BJ (cell line): ENCODE measurements around the gene CHRM1. TPM values are rescaled to one million over a fixed set of nuclear protein-coding genes. Genes with fewer than 3 reads are reported as not detected.
A peak's percentile ranks its signal among the peaks of the same experiment; 100 is the strongest.

Experiments
- CTCF ChIA-PET: fragments of 350-600 bp; formaldehyde crosslinking; extraction: SDS; loops from one replicate; lab custom pipeline; 2021; ENCODE audit warnings: antibody characterized with exemption, inconsistent platforms; lab: Yijun Ruan, JAX
- POLR2A ChIA-PET: fragments of 300-600 bp; sonication (Branson Sonifier 250); formaldehyde crosslinking; extraction: SDS; loops from one replicate; lab custom pipeline; 2021; ENCODE audit warnings: antibody characterized with exemption; lab: Charles Lee
- DNase-seq: peaks from one replicate; pipeline ENCODE4 v3.0.0-alpha.2; 2011; ENCODE audit warnings: low read depth
- H3K27me3 ChIP-seq: 2 replicates; pipeline ENCODE4 v1.6.0; 2011; ENCODE audit warnings: low read length; ENCODE audit not compliant: control insufficient read depth, insufficient read depth
- H3K36me3 ChIP-seq: 2 replicates; pipeline ENCODE4 v1.5.1; 2011; ENCODE audit warnings: low read length; ENCODE audit not compliant: control insufficient read depth, insufficient read depth
- H3K4me3 ChIP-seq: 2 replicates; pipeline ENCODE4 v1.5.1; 2011; ENCODE audit warnings: low read depth, mild to moderate bottlenecking, control low read depth, low read length
- polyA plus RNA-seq: library from polyadenylated mRNA; depleted of rRNA; stranded (reverse); fragments of >200 nt; gene quantifications from 2 replicates; pipeline ENCODE4 v1.2.3, GENCODE V29; 2011
- TF ChIP-seq, protein P1 (sequence below): IDR thresholded peaks from 2 replicates; pipeline ENCODE4 v1.5.1; 2011; ENCODE audit warnings: low read depth, mild to moderate bottlenecking, control low read depth, inconsistent platforms, low read length, moderate library complexity; ENCODE audit not compliant: insufficient read depth

CHRM1 gene
- polyA plus RNA-seq, 1 experiment = not detected

DNA sequence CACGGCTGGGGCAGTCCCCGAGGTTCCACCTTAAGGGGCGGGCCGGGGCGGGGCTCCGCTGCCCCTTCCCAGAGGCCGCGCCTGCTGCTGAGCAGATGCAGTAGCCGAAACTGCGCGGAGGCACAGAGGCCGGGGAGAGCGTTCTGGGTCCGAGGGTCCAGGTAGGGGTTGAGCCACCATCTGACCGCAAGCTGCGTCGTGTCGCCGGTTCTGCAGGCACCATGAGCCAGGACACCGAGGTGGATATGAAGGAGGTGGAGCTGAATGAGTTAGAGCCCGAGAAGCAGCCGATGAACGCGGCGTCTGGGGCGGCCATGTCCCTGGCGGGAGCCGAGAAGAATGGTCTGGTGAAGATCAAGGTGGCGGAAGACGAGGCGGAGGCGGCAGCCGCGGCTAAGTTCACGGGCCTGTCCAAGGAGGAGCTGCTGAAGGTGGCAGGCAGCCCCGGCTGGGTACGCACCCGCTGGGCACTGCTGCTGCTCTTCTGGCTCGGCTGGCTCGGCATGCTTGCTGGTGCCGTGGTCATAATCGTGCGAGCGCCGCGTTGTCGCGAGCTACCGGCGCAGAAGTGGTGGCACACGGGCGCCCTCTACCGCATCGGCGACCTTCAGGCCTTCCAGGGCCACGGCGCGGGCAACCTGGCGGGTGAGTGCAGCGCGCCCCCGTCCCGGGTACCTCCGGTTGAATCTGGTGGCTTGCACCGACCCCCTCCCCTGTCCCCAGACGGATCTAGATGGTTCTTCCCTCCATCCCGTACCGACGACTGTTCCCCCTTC lies 40.2 kb downstream of the CHRM1 start, which contains the start of gene SLC3A2:
Gene SLC3A2 (plus strand): TSS at position 94 of the 776 bp plus-strand sequence. CDS start 128 bp downstream, at position 222.
- TF ChIP-seq, protein P1, sequence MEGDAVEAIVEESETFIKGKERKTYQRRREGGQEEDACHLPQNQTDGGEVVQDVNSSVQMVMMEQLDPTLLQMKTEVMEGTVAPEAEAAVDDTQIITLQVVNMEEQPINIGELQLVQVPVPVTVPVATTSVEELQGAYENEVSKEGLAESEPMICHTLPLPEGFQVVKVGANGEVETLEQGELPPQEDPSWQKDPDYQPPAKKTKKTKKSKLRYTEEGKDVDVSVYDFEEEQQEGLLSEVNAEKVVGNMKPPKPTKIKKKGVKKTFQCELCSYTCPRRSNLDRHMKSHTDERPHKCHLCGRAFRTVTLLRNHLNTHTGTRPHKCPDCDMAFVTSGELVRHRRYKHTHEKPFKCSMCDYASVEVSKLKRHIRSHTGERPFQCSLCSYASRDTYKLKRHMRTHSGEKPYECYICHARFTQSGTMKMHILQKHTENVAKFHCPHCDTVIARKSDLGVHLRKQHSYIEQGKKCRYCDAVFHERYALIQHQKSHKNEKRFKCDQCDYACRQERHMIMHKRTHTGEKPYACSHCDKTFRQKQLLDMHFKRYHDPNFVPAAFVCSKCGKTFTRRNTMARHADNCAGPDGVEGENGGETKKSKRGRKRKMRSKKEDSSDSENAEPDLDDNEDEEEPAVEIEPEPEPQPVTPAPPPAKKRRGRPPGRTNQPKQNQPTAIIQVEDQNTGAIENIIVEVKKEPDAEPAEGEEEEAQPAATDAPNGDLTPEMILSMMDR = peak; percentile 78
- POLR2A ChIA-PET = interaction anchor here (0.5 to 1.0 kb wide), 3 partner anchors 25 to 393 kb away, joined by 3 to 4 read pairs (median 4); no protein-coding TSS in a partner anchor
- H3K36me3 ChIP-seq = peaks cover 17% of the 10 kb centered on the region
- DNase-seq = peak; percentile 45
- H3K27me3 ChIP-seq = no peaks in the 10 kb centered on the region
- CTCF ChIA-PET = interaction anchor here (0.6 to 6.6 kb wide), 15 partner anchors 12 to 735 kb away, joined by 3 to 43 read pairs (median 3); partner anchors contain the start of genes LRRN4CL, TAF6L and TMEM179B
- peak within 1 kb of the TSS; percentile 98 for H3K4me3 ChIP-seq

GRCh38 chr11:62880231-62880802 lies 40.8 kb downstream of the CHRM1 start:
- DNase-seq = peak; percentile 62
- CTCF ChIA-PET = interaction anchor here (0.9 to 6.6 kb wide), 7 partner anchors 15 to 399 kb away, joined by 3 to 43 read pairs (median 7); partner anchors contain the start of genes TAF6L and TMEM179B
- TF ChIP-seq, protein P1 = no peak
- Histone ChIP-seq H3K4me3 (peak overlapping the region; percentile 98), H3K36me3 (peaks cover 14% of the 10 kb centered on the region), H3K27me3 (no peaks in the 10 kb centered on the region)
- POLR2A ChIA-PET = no interaction called here

- Histone ChIP-seq H3K36me3 (peaks cover 8% of the 10 kb centered on the region), H3K27me3 (no peaks in the 10 kb centered on the region), H3K4me3 (no peak overlapping the region)
- ChIA-PET CTCF (interaction anchor here (0.9 to 6.6 kb wide), 3 partner anchors 14 to 93 kb away, joined by 5 to 43 read pairs (median 7); partner anchors contain the start of gene TMEM179B), POLR2A (interaction anchor here (0.5 to 0.6 kb wide), 2 partner anchors 12 to 39 kb away, joined by 6 to 20 read pairs; no protein-coding TSS in a partner anchor)
- TF ChIP-seq, protein P1 = no peak
- DNase-seq = no peak
Measured at GRCh38 chr11:62879235-62879978, 41.8 kb downstream of the CHRM1 start.

GRCh38 chr11:62876712-62877111 lies 44.5 kb downstream of the CHRM1 start:
- ChIA-PET POLR2A (no interaction called here), CTCF (no interaction called here)
- TF ChIP-seq, protein P1 = no peak
- Histone ChIP-seq H3K4me3 (no peak overlapping the region), H3K36me3 (no peaks in the 10 kb centered on the region), H3K27me3 (no peaks in the 10 kb centered on the region)
- no peak for DNase-seq
